Adrenal gland (tissue), 5 donors: ENCODE measurements around the gene TECR.
"Not testable (repeated sequence)": the region's sequence is repeated elsewhere in the genome, so short reads cannot be mapped to it uniquely, and the experiment has no call there.

Source experiments
- CTCF ChIP-seq, 6 experiments: fragments of 450-650 bp in 4 of 6; fragments of 200-600 bp in 2 of 6; sonication (generic) in 1 of 6; IDR thresholded peaks; 1 replicate in 5 of 6; 2 replicates in 1 of 6; pipeline versions ENCODE4 v1.5.1 to v1.8.0; 2016 to 2021; ENCODE audit warnings: antibody characterized with exemption in 6 of 6, mild to moderate bottlenecking in 2 of 6, moderate library complexity in 1 of 6
- POLR2A ChIP-seq, 2 donors: fragments of 450-650 bp; IDR thresholded peaks; one replicate each; pipeline ENCODE4 v1.6.1; 2017; ENCODE audit warnings: antibody characterized with exemption in 2 of 2, mild to moderate bottlenecking in 2 of 2, moderate library complexity in 1 of 2
- donor health status: DM: no; HTN: no; CAD: no.

- TF ChIP-seq POLR2A, CTCF (IDR thresholded peaks at IDR 0.05): not testable (repeated sequence)
Observed at GRCh38 chr19:14541979-14542378, 12.6 kb downstream of the TECR start.
